ENCODE measurements around the gene FBP2.

GRCh38 chr9:94528886-94529285 is 64.7 kb downstream of the FBP2 start:
- no peak for TF ChIP-seq POLR2A (IDR thresholded peaks at IDR 0.05)
- TF ChIP-seq CTCF (IDR thresholded peaks at IDR 0.05), result no peak
